ENCODE measurements around the gene NFYC. TPM values are rescaled to one million over a fixed set of nuclear protein-coding genes. Genes with fewer than 3 reads are reported as not detected.

Gene NFYC
- total RNA-seq, 3 donors from 2014 or later: 42.7 to 69.7 (median 55.7) TPM

DNA sequence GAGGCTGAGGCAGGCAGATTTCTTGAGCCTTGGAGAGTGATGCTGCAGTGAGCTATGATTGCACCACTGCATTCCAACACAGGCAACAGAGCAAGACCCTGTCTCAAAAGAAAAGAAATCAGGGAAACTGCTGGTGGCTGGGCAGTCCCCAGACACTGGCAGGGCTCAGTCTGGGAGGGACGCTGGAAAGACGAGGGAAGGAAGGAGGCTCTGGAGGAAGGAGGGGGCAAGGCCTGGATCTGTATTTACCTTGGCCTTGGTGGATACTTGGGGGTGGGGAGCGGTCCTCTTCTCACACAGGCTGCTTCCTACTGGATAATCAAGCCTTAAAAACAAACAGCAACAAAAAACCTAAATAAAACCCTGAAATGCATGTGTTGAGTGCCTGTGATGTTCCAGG, 116.5 kb downstream of the NFYC start:
- H3K9me3 ChIP-seq: no peaks in the 10 kb centered on the region

DNA sequence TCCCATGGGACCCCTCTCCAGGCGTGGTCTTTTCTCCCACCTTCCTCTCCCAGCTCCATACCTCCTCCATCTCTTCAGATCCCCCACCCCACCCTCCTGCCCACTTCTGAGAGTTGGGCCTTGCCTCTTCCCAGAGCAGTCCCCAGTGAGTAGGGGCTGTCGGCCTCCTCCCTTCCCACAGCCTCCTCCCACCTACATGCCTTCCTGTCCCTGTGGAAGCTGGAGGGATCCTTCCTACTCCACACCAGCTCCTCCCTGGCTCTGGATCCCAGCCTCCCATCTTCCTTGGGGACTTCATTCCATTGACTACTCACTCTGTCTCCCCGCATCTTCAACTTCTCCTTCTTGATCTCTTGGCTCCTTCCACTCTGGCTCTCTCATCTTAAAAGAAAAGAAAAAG, 116.9 kb downstream of the NFYC start:
- H3K9me3 ChIP-seq: no peaks in the 10 kb centered on the region
- TF ChIP-seq POLR2A (IDR thresholded peaks at IDR 0.05) (no peak), POLR2AphosphoS5 (IDR thresholded peaks at IDR 0.05) (no peak)
- TF ChIP-seq, protein P1, sequence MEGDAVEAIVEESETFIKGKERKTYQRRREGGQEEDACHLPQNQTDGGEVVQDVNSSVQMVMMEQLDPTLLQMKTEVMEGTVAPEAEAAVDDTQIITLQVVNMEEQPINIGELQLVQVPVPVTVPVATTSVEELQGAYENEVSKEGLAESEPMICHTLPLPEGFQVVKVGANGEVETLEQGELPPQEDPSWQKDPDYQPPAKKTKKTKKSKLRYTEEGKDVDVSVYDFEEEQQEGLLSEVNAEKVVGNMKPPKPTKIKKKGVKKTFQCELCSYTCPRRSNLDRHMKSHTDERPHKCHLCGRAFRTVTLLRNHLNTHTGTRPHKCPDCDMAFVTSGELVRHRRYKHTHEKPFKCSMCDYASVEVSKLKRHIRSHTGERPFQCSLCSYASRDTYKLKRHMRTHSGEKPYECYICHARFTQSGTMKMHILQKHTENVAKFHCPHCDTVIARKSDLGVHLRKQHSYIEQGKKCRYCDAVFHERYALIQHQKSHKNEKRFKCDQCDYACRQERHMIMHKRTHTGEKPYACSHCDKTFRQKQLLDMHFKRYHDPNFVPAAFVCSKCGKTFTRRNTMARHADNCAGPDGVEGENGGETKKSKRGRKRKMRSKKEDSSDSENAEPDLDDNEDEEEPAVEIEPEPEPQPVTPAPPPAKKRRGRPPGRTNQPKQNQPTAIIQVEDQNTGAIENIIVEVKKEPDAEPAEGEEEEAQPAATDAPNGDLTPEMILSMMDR (IDR thresholded peaks at IDR 0.05): no peak
- H3K4me3 ChIP-seq: no peak overlapping the region
- H3K36me3 ChIP-seq: no peaks in the 10 kb centered on the region
- intact Hi-C loops (cut with DNase I; ENCODE audit: low total_unique reads): no loop called here
- H3K4me1 ChIP-seq: no peaks in the 10 kb centered on the region
- H3K27me3 ChIP-seq: no peaks in the 10 kb centered on the region
- DNase-seq (ENCODE audit: low spot score in 2 of 2): no peak
- peak overlapping the region in 1 of 2 donors; percentile 25 for H3K27ac ChIP-seq

More for the DNA sequence above, 116.5 kb downstream of the NFYC start:
- Histone ChIP-seq H3K4me3 (no peak overlapping the region), H3K27me3 (no peaks in the 10 kb centered on the region), H3K36me3 (no peaks in the 10 kb centered on the region), H3K27ac (peak overlapping the region in 1 of 2 donors; percentile 25), H3K4me1 (no peaks in the 10 kb centered on the region)
- no peak for DNase-seq (ENCODE audit: low spot score in 2 of 2)
- intact Hi-C loops (cut with DNase I; ENCODE audit: low total_unique reads): no loop called here
- TF ChIP-seq POLR2AphosphoS5 (IDR thresholded peaks at IDR 0.05) (no peak), POLR2A (IDR thresholded peaks at IDR 0.05) (no peak)
- TF ChIP-seq, protein P1 (IDR thresholded peaks at IDR 0.05): no peak

DNA sequence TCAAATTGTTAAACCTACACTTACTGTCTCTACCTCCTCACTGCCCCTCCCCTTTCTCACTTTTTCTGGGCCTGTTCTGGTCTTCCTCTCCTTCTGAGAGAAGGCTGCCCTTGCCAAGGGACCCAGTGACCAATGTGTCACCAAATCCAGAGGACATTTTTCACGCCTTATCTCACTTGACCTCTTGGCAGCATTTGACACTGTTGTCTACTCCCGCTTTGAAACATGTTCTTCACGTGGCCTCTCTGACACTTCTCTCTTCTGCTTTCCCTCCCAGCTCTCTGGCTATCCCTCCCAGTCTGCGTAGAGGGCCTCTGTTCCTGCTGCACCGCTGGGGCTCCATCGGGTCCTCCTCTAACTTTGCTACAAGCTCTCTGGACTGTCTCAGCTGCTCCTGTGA, 117.4 kb downstream of the NFYC start:
- no peak for DNase-seq (ENCODE audit: low spot score in 2 of 2)
- TF ChIP-seq POLR2A (IDR thresholded peaks at IDR 0.05): no peak
- TF ChIP-seq, protein P1 (IDR thresholded peaks at IDR 0.05): no peak
- no peak for TF ChIP-seq POLR2AphosphoS5 (IDR thresholded peaks at IDR 0.05)
- no peaks in the 10 kb centered on the region for H3K36me3 ChIP-seq
- intact Hi-C loops (cut with DNase I; ENCODE audit: low total_unique reads): no loop called here
- H3K9me3 ChIP-seq: no peaks in the 10 kb centered on the region
- H3K4me3 ChIP-seq: no peak overlapping the region
- H3K27ac ChIP-seq: peak overlapping the region in 1 of 2 donors; percentile 25
- no peaks in the 10 kb centered on the region for H3K4me1 ChIP-seq
- no peaks in the 10 kb centered on the region for H3K27me3 ChIP-seq

DNA sequence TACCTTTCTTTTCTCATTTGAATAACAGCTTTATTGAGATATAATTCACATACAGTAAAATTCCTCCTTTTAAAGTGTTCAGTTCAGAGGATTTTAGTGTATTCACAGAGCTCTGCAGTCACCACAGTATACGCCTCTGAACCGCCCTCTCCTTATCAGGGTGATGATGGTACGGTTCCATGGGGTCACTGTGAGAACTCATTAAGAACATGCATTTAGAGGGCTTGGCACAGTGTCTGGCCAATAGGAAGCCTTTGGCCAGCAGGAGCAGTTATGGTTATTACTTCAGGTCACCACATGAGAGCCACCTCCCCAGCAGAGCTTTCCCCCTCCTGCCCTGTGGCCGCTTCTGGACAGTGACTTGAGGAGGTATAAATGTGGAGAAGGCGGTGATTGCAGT, 119.4 kb downstream of the NFYC start:
- no peak for TF ChIP-seq POLR2A (IDR thresholded peaks at IDR 0.05)
- TF ChIP-seq POLR2AphosphoS5 (IDR thresholded peaks at IDR 0.05): no peak
- TF ChIP-seq, protein P1 (IDR thresholded peaks at IDR 0.05): no peak
- no peak for DNase-seq (ENCODE audit: low spot score in 2 of 2)
- Histone ChIP-seq H3K27me3 (no peaks in the 10 kb centered on the region), H3K27ac (no peak overlapping the region), H3K9me3 (no peaks in the 10 kb centered on the region), H3K4me3 (no peak overlapping the region), H3K4me1 (no peaks in the 10 kb centered on the region), H3K36me3 (no peaks in the 10 kb centered on the region)
- intact Hi-C loops (cut with DNase I; ENCODE audit: low total_unique reads): no loop called here

DNA sequence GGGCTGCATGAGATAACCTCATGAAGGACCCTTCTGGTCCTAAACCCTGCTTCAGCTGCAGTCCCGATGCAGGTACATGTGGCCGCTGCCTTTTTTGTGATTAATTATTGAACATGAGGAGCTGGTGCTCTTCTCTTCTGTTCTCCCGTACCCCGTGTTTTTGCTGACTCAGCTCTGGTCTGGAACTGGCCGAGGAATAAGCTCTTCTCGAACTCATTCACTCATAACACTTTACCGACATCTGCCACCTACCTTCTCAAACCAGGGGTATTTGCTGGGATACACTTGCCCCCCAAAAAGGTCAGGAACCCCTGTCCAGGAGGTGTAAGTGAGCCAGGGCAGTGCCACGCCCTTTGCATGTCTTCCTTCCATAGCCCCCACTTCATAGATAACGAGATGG, 123.9 kb downstream of the NFYC start:
- H3K4me1 ChIP-seq: no peaks in the 10 kb centered on the region

More for the DNA sequence above, 123.9 kb downstream of the NFYC start:
- TF ChIP-seq POLR2AphosphoS5 (IDR thresholded peaks at IDR 0.05): no peak
- TF ChIP-seq, protein P1 (IDR thresholded peaks at IDR 0.05): no peak
- TF ChIP-seq POLR2A (IDR thresholded peaks at IDR 0.05): no peak
- DNase-seq (ENCODE audit: low spot score in 2 of 2): no peak
- intact Hi-C loops (cut with DNase I; ENCODE audit: low total_unique reads): no loop called here
- Histone ChIP-seq H3K27me3 (no peaks in the 10 kb centered on the region), H3K4me3 (no peak overlapping the region), H3K9me3 (no peaks in the 10 kb centered on the region), H3K27ac (no peak overlapping the region), H3K36me3 (no peaks in the 10 kb centered on the region)

All from breast epithelium (tissue), 4 donors.